ENCODE measurements around the gene MMP19.
"Not testable (repeated sequence)": the region's sequence is repeated elsewhere in the genome, so short reads cannot be mapped to it uniquely, and the experiment has no call there.

MMP19 gene, protein sequence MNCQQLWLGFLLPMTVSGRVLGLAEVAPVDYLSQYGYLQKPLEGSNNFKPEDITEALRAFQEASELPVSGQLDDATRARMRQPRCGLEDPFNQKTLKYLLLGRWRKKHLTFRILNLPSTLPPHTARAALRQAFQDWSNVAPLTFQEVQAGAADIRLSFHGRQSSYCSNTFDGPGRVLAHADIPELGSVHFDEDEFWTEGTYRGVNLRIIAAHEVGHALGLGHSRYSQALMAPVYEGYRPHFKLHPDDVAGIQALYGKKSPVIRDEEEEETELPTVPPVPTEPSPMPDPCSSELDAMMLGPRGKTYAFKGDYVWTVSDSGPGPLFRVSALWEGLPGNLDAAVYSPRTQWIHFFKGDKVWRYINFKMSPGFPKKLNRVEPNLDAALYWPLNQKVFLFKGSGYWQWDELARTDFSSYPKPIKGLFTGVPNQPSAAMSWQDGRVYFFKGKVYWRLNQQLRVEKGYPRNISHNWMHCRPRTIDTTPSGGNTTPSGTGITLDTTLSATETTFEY

DNA sequence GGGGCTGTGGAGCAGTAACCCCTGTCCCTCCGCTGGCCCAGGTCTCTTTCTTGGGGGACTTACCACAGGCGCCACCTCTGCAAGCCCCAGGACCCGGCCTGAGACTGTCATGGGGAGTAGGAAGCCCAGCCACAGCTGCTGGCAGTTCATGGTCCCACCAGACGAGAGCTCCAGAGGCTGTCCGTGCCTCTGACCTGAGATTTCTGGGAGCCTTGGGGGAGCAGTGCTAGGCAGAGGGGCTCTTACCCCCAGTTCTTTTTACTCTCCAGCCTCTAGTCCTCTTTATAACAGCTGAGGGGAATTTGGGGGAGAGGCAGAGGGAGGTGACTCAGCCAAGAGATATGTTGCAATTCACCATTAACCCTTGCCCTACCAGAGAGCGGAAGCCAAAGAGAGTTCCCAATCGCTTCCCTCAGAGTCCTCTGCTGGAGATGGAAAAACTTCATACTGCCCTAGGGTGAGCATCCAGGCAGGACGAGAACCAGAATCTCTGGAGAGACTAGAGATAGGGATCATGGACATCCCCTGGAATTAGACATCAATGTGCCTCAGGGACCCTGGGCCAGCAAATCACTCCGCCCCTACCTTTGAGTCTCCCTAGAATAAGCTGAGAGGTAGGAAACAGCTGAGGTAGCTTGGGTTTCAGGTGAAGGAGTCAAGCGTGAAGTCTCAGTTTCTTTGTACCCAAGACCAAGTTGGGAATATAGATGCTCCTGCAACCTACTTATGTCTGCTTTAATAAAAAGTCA lies at the start of gene MMP19:
Gene MMP19, minus strand, starts transcription at position 256 of the 749 bp plus-strand sequence. Its CDS starts 106 bp downstream, at position 150.
- DNase-seq = no peak

DNA sequence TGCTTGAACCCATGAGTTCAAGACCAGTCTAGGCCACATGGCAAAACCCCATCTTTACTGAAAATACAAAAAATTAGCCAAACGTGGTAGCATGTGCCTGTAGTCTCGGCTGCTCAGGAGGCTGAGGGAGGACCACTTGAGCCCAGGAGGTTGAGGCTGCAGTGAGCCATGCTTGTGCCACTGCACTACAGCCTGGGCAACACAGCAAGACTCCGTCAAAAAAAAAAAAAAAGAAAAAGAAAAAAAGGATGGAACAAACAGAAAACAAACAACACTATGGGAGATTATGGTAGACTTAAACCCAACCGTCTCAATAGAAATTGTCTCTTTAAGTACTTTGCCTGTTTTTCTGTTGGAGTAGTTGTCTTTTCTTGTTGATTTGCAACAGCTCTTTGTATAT lies 48.6 kb upstream of the MMP19 start:
- no peak for DNase-seq

DNA sequence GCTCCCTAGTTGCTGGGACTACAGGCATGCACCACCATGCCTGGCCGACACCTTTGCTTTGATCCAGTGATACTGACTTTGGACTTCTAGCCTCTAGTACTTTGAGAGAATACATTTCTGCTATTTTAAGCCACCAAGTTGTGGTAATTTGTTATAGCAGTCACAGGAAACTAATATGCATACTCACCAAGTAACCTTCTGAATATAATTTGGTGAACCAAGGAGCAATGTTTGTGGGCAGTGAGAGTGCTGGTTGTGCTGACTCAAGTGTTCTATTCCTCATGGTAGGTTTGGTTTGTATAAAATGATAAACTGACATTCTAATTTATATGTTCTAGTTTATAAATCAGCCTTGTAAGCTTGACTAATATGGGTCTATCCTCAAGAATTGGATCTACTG lies 42.4 kb upstream of the MMP19 start:
- no peak for DNase-seq

DNA sequence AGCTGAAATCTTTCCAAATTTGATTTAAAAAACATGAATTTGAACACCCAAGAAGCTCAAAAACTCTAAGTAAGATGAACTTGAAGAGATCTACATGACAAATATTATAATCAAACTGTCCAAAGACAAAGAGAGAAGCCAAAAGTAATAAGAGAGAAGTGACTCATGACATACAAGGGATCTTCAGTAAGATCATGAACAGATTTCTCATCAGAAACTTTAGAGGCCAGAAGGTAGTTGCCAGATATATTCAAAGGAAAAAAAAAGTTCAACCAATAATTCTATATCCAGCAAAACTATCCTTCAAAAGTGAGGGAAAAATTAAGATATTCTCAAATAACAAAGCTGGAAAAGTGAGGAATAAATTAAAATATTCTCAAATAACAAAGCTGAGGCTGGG lies 35.1 kb upstream of the MMP19 start:
- no peak for DNase-seq

GRCh38 chr12:55875704-55876467 lies 33.1 kb upstream of the MMP19 start:
- no peak for DNase-seq

GRCh38 chr12:55874443-55874842 lies 31.7 kb upstream of the MMP19 start:
- no peak for DNase-seq

GRCh38 chr12:55866454-55867004 lies 23.8 kb upstream of the MMP19 start:
- not testable (repeated sequence) for DNase-seq

GRCh38 chr12:55865327-55865726 lies 22.6 kb upstream of the MMP19 start:
- no peak for DNase-seq

DNA sequence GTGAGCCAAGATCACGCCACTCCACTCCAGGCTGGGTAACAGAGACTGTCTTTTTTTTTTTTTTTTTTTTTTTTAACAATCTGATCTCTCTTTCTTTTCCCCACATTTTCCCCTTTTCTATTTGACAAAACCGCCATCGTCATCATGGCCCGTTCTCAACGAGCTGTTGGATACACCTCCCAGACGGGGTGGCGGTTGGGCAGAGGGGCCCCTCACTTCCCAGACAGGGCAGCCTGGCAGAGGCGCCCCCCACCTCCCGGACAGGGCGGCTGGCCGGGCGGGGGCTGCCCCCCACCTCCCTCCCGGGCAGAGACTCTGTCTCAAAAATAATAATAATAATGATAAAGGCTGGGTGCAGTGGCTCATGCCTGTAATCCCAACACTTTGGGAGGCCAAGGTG lies 20.2 kb upstream of the MMP19 start:
- not testable (repeated sequence) for DNase-seq

GRCh38 chr12:55862286-55862685 lies 19.6 kb upstream of the MMP19 start:
- no peak for DNase-seq

DNA sequence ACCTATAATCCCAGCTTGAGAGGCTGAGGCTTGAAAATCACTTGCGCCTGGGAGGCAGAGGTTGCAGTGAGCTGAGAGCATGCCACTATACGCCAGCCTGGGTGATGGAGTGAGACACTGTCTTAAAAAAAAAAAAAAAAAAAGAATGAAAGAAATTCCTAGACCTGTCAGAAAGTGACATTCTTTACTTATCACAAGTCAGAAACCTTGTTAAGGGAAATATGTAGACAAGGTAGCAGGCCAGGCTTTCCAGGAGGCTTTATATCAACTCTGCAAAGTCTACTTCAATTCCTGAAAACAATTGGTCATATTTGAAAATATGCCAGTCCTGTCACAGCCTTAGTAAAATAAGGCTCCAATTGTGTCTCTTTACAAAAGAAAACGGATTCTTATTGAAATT lies 19.1 kb upstream of the MMP19 start:
- DNase-seq = no peak

GRCh38 chr12:55861396-55861795 lies 18.7 kb upstream of the MMP19 start:
- DNase-seq = no peak

GRCh38 chr12:55852740-55853139 lies 10.0 kb upstream of the MMP19 start:
- DNase-seq = no peak

- DNase-seq = no peak
These were observed 8.2 kb upstream of the MMP19 start for GRCh38 chr12:55850893-55851292.

DNA sequence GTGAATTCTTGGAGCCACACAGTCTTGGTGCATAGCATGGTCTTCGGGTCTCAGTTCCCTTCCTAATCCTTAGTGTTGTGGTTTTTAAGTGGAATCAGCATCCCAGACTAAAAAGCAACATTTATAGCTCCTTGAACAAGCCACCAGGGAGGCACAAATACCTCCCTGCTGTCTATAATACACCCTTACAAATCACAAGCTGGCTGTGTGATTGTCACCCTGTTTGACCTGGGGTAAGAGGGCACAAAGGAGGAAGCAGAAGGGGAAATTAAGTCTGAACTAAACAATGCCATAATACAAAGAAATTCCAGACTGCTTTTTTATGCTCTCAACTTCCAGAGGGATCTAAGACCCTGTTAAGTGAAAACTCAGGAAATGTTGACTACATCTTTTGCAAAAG lies 7.7 kb upstream of the MMP19 start:
- DNase-seq = no peak

DNA sequence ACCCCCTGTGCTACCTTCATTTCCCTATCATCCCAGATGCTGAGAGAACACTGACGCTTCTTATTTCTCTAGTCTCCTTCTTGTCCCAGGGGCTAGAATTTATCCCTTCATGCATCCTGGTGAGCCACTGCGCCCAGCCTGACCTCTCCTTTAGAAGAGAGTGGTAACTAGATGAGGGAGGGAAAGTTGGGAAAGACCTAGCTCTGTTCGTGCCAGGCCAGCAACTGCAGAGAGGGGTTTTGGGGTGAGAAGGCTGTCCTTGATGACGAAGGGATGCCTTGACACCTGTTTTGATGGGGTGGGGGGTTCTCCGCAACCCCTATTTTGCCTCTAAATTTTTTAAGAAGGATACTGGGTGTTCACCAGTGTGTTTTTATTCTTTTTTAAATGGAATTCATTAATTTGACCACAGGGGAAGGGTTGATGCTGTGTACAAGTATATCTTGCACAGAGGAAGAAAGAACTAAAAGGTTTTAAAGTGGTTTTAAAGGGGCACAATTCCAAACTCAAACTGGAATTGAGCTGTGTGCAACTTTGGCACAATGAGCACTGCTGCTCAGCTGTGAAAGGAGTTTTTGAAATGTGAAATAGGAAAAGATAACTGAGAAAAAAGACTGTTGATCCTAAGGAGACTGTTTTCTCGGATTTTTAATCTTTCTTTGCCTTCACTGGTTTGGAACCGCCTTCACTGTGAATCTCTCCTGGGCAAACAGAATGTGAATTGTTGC lies 7.0 kb upstream of the MMP19 start:
- DNase-seq = no peak

- peak; percentile 15 for DNase-seq
These were observed 5.0 kb upstream of the MMP19 start for GRCh38 chr12:55847603-55848291.

GRCh38 chr12:55847033-55847432 lies 4.3 kb upstream of the MMP19 start:
- DNase-seq = peak; percentile 53

DNA sequence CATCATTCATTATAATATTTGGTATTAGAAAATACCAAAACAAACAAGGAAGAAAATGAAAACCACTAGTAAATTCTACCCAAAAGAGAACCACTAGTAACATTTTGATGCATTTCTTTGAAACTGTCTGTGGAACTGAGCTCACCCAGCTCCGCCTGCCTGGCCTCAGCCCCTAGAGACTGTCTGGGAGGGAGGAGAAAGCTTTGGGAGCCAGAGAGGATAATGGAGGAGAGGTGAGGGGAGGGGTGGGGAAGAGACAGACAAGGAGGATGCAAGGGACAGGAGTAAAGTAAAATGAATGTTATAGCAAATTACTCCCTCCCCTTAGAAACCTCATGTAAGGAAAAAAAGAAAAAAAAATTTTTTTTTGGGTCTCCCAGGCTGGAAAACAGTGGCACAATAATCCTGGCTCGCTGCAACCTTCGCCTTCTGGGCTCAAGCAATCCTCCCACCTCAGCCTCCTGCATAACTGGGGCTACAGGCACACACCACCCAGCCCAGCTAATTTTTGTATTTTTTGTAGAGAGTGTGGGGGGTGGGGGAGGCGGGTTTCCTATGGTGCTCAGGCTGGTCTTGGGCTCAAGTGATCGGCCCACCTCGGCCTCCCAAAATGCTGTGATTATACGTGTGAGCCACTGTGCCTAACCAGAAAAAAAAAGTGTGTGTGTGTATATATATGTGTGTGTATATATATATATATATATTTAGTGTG lies 3.2 kb upstream of the MMP19 start:
- no peak for DNase-seq

DNA sequence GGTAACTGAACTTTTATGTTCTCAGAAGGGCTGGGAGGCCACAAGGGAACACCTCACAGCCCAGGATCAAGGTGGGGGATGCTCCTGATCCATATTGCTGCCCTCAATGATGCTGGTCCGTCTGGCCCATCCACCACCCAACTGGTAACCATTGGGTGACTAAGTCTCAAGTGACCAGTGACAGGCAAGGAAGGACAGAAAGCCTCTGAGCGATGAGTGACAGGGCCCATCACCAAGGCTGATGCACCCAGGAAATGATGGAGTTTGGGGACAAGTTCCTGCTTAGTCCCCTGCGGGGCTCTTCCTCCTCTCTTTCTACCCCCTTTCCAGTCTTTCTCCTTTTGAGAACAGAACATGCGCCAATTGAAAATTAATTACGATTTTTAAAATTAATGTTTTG lies 2.6 kb upstream of the MMP19 start:
- DNase-seq = no peak

DNA sequence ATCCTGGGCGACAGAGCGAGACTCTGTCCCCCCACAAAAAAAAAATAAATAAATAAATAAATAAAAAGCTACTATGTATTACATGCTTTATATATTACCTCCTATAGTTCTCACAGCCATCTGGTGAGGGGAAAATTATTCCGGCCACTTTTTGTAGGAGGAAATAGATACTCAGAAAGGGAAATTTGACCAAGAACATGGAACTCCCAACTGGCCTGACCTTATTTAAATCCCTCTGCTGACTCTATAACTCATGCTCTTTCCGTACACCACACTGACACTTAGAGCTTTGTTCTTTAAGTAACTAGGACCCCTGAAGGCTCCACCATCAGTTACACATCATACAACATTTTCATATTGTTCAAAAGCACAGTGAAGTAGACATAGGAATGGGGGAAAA lies 2.2 kb upstream of the MMP19 start:
- DNase-seq = no peak

Data from activated CD4-positive, alpha-beta T cell treated with anti-CD3 and anti-CD28 coated beads for 48 hours (primary cell).